Measurements from ENCODE around the gene ROGDI.

Gene ROGDI

DNA sequence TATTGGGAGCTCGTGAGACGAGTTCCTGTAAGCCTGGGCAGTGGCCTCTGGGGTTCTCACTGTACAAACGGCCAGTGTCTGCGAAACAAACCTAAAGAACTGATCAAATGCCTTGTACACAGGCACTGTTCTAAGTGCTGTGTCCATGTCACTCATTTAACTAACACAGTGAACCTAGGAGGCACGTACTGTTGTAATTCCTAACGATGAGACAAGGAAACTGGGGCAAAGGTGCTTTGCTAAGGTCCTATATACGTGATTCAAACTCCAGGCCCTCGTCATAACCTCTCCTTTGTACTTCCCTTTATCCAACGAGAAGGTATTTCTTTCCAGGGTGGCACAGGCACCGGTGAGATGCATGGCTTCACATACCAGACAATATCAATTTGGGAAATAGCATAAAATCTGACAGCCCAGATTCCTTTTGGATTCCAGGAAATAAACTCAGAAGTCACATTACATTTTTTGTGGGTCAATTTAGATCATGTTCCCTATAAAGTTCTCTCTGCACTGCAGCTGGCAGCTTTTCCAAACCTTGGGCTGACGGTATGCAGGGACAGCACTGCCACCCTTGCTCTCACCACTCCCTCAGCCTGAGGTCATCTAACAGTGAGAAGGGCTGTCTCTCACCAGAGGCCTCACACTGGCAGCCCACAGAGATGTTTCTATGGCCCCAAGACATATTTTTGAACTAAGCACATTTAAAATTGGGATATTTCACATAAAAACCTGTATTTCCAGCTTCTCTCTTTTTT, 26.3 kb upstream of the ROGDI start:
- TF ChIP-seq, protein P1, sequence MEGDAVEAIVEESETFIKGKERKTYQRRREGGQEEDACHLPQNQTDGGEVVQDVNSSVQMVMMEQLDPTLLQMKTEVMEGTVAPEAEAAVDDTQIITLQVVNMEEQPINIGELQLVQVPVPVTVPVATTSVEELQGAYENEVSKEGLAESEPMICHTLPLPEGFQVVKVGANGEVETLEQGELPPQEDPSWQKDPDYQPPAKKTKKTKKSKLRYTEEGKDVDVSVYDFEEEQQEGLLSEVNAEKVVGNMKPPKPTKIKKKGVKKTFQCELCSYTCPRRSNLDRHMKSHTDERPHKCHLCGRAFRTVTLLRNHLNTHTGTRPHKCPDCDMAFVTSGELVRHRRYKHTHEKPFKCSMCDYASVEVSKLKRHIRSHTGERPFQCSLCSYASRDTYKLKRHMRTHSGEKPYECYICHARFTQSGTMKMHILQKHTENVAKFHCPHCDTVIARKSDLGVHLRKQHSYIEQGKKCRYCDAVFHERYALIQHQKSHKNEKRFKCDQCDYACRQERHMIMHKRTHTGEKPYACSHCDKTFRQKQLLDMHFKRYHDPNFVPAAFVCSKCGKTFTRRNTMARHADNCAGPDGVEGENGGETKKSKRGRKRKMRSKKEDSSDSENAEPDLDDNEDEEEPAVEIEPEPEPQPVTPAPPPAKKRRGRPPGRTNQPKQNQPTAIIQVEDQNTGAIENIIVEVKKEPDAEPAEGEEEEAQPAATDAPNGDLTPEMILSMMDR (IDR thresholded peaks at IDR 0.05): no peak
- Histone ChIP-seq H3K79me2 (peaks cover 23% of the 10 kb centered on the region), H2AFZ (no peak overlapping the region), H3K9me3 (ENCODE audit: control insufficient read depth, low read length) (no peaks in the 10 kb centered on the region), H3K27ac (no peak overlapping the region), H3K4me2 (ENCODE audit: low read length) (no peak overlapping the region), H3K9ac (no peak overlapping the region), H3K4me3 (ENCODE audit: low read depth, low read length) (no peak overlapping the region), H3K27me3 (ENCODE audit: control insufficient read depth, insufficient read depth, low read length) (no peaks in the 10 kb centered on the region), H3K36me3 (ENCODE audit: control insufficient read depth, insufficient read depth, low read length) (no peaks in the 10 kb centered on the region), H3K4me1 (peaks cover 19% of the 10 kb centered on the region)

DNA sequence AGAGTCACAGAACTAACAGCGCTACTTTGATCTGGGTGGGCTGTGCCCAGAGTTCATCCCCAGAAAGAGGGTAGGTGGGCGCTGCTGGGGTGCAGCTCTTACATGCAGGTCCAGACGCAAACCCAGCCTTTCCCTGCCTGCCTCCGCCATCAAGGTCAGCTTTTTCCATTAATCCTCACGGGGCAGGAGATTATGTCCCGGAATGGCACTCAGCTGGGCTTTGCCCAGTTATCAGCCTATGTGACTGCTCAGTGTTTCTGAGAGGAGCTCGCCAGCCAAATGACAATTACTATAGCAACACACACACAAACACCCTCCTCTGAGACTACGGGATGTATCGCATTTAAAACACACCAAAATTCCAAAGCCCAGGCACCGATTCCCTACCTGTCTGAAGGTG, 24.5 kb upstream of the ROGDI start:
- TF ChIP-seq, protein P1 (IDR thresholded peaks at IDR 0.05): no peak
- Histone ChIP-seq H3K4me1 (peaks cover 4% of the 10 kb centered on the region), H3K79me2 (peaks cover 23% of the 10 kb centered on the region), H3K9ac (no peak overlapping the region), H3K4me3 (ENCODE audit: low read depth, low read length) (no peak overlapping the region), H2AFZ (no peak overlapping the region), H3K4me2 (ENCODE audit: low read length) (no peak overlapping the region), H3K9me3 (ENCODE audit: control insufficient read depth, low read length) (no peaks in the 10 kb centered on the region), H3K36me3 (ENCODE audit: control insufficient read depth, insufficient read depth, low read length) (no peaks in the 10 kb centered on the region), H3K27me3 (ENCODE audit: control insufficient read depth, insufficient read depth, low read length) (no peaks in the 10 kb centered on the region), H3K27ac (no peak overlapping the region)

DNA sequence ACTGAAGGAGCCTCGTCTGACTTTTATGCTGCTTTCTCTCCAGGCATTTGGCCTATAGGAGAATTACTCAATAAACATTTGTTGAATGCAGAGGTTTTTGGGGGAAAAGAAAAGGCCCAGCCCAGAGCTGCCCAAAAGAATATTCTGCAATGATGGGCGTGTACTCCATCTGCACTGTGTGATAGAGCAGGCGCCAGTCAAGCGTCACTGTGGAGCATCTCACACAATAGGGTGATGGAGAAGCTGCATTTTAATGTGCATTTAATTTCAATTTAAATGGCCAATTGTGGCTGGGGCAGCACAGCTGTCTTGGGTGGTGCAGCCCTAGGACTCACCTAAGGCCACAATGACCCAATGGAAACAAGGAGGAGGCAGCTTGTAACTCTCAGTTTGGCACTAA, 24.1 kb upstream of the ROGDI start:
- Histone ChIP-seq H3K27ac (no peak overlapping the region), H3K4me1 (no peaks in the 10 kb centered on the region), H3K4me2 (ENCODE audit: low read length) (no peak overlapping the region), H3K27me3 (ENCODE audit: control insufficient read depth, insufficient read depth, low read length) (no peaks in the 10 kb centered on the region), H2AFZ (no peak overlapping the region), H3K9ac (no peak overlapping the region), H3K4me3 (ENCODE audit: low read depth, low read length) (no peak overlapping the region), H3K79me2 (peaks cover 23% of the 10 kb centered on the region), H3K36me3 (ENCODE audit: control insufficient read depth, insufficient read depth, low read length) (no peaks in the 10 kb centered on the region), H3K9me3 (ENCODE audit: control insufficient read depth, low read length) (no peaks in the 10 kb centered on the region)
- TF ChIP-seq, protein P1 (IDR thresholded peaks at IDR 0.05): no peak

DNA sequence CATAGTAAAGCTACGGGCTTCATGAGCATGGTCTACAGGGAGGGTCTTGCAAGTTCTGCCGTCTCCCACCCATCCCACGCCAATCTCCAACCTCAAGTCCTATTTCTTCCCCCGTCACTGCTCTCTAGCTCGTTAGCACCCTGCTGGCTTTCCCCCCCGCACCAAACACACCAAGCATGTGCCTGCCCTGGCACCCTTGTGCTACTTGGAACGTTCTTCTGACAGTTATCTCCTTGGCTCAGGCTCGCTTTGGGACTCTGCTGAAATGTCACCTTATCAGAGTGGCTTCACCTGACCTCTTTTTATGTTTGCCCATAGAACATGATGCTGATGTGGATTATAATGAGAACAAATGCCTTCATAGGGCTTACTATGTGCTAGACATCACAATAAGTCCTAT, 22.8 kb upstream of the ROGDI start:
- TF ChIP-seq, protein P1 (IDR thresholded peaks at IDR 0.05): no peak
- no peak overlapping the region for H2AFZ ChIP-seq
- no peak overlapping the region for H3K4me2 ChIP-seq (ENCODE audit: low read length)
- H3K27ac ChIP-seq: no peak overlapping the region
- H3K27me3 ChIP-seq (ENCODE audit: control insufficient read depth, insufficient read depth, low read length): no peaks in the 10 kb centered on the region
- H3K4me3 ChIP-seq (ENCODE audit: low read depth, low read length): no peak overlapping the region
- H3K9me3 ChIP-seq (ENCODE audit: control insufficient read depth, low read length): no peaks in the 10 kb centered on the region
- H3K79me2 ChIP-seq: peaks cover 23% of the 10 kb centered on the region
- no peak overlapping the region for H3K9ac ChIP-seq
- H3K4me1 ChIP-seq: no peaks in the 10 kb centered on the region
- H3K36me3 ChIP-seq (ENCODE audit: control insufficient read depth, insufficient read depth, low read length): no peaks in the 10 kb centered on the region

DNA sequence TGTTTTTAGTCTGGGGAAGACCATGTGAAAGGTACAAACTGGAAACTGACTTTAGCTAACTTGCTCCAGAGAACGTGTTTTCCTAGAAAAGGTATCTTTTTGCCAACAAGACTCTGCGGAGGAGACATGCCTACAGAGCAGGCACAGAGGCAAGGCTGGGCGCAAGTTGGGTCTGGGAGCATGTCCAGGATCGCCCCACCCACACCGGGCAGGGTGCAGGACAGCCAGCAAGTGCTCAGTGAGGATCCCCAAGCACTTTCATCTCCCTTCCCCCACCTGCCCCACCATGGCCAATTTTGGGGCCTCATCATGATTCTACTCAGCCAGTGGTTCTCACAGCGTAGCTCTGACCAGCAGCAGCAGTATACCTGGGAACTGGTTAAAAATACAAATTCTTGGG, 18.2 kb upstream of the ROGDI start:
- Histone ChIP-seq H3K36me3 (ENCODE audit: control insufficient read depth, insufficient read depth, low read length) (no peaks in the 10 kb centered on the region), H3K27ac (no peak overlapping the region)
- TF ChIP-seq, protein P1 (IDR thresholded peaks at IDR 0.05): no peak

More for the DNA sequence above, 18.2 kb upstream of the ROGDI start:
- peaks cover 3% of the 10 kb centered on the region for H3K79me2 ChIP-seq
- H3K9me3 ChIP-seq (ENCODE audit: control insufficient read depth, low read length): no peaks in the 10 kb centered on the region
- no peak overlapping the region for H3K4me3 ChIP-seq (ENCODE audit: low read depth, low read length)
- no peaks in the 10 kb centered on the region for H3K27me3 ChIP-seq (ENCODE audit: control insufficient read depth, insufficient read depth, low read length)
- H3K4me1 ChIP-seq: no peaks in the 10 kb centered on the region
- H3K9ac ChIP-seq: no peak overlapping the region
- no peak overlapping the region for H3K4me2 ChIP-seq (ENCODE audit: low read length)
- H2AFZ ChIP-seq: no peak overlapping the region
